ENCODE measurements around the gene TEX38. TPM values are rescaled to one million over a fixed set of nuclear protein-coding genes. Genes with fewer than 3 reads are reported as not detected.
"Not testable (repeated sequence)": the region's sequence is repeated elsewhere in the genome, so short reads cannot be mapped to it uniquely, and the experiment has no call there.

Gene TEX38
- total RNA-seq, 1 experiment from 2014 or later, result 0.17 TPM

DNA sequence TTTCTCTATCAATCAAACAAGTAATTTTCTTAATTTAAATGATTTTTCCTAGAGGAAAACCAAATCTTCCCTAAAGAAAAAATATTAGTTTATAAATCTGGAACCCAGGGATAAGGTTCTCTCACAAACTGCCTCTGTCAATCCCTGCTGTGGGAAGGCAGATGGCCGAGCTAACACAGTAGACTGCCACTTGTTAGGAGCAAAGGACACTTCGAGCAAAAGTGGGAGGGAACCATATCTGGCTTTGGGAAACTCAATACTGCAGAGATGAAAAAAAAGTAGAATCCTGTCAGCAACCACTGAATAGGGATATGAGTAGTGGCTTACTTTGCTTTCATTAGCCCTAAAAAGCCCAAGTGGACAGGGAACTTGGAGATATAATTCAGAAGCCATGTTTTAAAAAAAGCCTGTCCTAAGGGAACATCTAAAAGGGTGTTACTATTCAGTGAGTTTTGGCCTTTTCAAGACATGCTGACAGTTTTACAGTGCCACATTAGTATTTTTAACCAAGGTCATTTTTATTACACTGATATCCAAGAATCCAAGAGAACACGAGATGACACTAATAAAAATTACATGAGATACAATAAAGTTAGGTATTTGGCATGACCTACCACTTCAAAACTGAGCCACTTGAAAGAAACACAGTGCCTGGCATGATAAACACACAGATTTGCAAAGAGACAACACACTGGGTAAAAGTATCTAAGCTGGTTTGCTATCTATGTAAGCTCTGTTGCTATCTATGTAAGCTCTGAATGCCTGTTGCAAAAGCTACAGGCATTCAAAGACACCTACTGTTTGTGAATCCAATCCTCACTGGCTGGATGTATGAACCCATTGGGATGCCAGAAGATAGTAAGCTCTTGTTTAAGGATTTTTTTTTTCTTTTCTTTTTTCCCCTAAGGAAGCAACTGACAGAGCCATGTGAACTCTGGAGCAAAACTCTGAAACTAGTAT is 21.4 kb downstream of the TEX38 start:
- ChIA-PET CTCF (no interaction called here), POLR2A (no interaction called here)
- H3K27ac Mint-ChIP-seq, result no peak overlapping the region
- TF ChIP-seq HMGA2 (CRISPR knock-in tag; IDR thresholded peaks at IDR 0.05) (no peak), USF2 (CRISPR knock-in tag; IDR thresholded peaks at IDR 0.05) (no peak), ATF2 (CRISPR knock-in tag; IDR thresholded peaks at IDR 0.05; ENCODE audit: borderline replicate concordance, low read depth) (no peak), ZNF232 (CRISPR knock-in tag; IDR thresholded peaks at IDR 0.05) (no peak), KAT7 (CRISPR knock-in tag; IDR thresholded peaks at IDR 0.05; ENCODE audit: borderline replicate concordance) (no peak), NR2C2 (CRISPR knock-in tag; IDR thresholded peaks at IDR 0.05) (no peak), GABPB1 (CRISPR knock-in tag; IDR thresholded peaks at IDR 0.05) (no peak), SMAD4 (CRISPR knock-in tag; IDR thresholded peaks at IDR 0.05) (no peak)
- TF ChIP-seq, protein P1, sequence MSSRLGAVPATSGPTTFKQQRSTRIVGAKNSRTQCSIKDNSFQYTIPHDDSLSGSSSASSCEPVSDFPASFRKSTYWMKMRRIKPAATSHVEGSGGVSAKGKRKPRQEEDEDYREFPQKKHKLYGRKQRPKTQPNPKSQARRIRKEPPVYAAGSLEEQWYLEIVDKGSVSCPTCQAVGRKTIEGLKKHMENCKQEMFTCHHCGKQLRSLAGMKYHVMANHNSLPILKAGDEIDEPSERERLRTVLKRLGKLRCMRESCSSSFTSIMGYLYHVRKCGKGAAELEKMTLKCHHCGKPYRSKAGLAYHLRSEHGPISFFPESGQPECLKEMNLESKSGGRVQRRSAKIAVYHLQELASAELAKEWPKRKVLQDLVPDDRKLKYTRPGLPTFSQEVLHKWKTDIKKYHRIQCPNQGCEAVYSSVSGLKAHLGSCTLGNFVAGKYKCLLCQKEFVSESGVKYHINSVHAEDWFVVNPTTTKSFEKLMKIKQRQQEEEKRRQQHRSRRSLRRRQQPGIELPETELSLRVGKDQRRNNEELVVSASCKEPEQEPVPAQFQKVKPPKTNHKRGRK (CRISPR knock-in tag; IDR thresholded peaks at IDR 0.05; ENCODE audit: borderline replicate concordance), result no peak
- TF ChIP-seq, protein P2, sequence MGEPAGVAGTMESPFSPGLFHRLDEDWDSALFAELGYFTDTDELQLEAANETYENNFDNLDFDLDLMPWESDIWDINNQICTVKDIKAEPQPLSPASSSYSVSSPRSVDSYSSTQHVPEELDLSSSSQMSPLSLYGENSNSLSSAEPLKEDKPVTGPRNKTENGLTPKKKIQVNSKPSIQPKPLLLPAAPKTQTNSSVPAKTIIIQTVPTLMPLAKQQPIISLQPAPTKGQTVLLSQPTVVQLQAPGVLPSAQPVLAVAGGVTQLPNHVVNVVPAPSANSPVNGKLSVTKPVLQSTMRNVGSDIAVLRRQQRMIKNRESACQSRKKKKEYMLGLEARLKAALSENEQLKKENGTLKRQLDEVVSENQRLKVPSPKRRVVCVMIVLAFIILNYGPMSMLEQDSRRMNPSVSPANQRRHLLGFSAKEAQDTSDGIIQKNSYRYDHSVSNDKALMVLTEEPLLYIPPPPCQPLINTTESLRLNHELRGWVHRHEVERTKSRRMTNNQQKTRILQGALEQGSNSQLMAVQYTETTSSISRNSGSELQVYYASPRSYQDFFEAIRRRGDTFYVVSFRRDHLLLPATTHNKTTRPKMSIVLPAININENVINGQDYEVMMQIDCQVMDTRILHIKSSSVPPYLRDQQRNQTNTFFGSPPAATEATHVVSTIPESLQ (CRISPR knock-in tag; IDR thresholded peaks at IDR 0.05), result no peak
- no peaks in the 10 kb centered on the region for H3K4me1 Mint-ChIP-seq
- H3K9me3 Mint-ChIP-seq, result no peaks in the 10 kb centered on the region
- DNase-seq (ENCODE audit: low spot score) (no peak), ATAC-seq (no peak)
- H3K36me3 Mint-ChIP-seq, result peaks cover 64% of the 10 kb centered on the region
- H3K4me3 Mint-ChIP-seq, result no peak overlapping the region
- H3K27me3 Mint-ChIP-seq (ENCODE audit: low read depth), result no peaks in the 10 kb centered on the region

DNA sequence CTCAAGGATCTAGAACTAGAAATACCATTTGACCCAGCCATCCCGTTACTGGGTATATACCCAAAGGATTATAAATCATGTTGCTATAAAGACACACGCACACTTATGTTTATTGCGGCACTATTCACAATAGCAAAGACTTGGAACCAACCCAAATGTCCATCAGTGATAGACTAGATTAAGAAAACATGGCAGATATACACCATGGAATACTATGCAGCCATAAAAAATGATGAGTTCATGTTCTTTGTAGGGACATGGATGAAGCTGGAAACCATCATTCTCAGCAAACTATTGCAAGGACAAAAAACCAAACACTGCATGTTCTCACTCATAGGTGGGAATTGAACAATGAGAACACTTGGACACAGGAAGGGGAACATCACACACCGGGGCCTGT is 23.0 kb downstream of the TEX38 start:
- H3K27ac Mint-ChIP-seq; CTCF ChIA-PET; ATAC-seq; DNase-seq (ENCODE audit: low spot score); H3K4me1 Mint-ChIP-seq; H3K4me3 Mint-ChIP-seq; POLR2A ChIA-PET; H3K9me3 Mint-ChIP-seq; H3K27me3 Mint-ChIP-seq (ENCODE audit: low read depth): not testable (repeated sequence)
- H3K36me3 Mint-ChIP-seq, result peaks cover 48% of the 10 kb centered on the region

DNA sequence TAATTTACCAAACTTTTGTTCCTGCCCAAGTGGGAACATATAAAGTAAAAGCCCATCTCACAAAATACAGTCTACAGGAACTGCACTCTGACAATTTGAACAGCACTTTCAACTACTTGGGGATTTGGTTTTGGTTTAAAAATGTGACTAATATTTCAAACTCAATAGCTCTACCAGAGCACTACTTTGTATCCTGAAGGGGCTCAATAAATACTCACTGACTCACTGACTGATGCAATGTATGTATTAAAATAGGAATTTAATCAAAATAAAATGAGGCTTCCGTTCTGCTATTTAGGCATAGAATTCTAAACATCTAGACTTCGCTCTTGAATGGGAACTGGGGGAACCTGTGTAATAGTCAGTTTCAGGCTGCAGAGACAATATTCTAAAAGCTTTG is 25.4 kb downstream of the TEX38 start:
- POLR2A ChIA-PET, result no interaction called here
- ATAC-seq (no peak), DNase-seq (ENCODE audit: low spot score) (no peak)
- Mint-ChIP-seq H3K27me3 (ENCODE audit: low read depth) (no peaks in the 10 kb centered on the region), H3K27ac (no peak overlapping the region), H3K4me3 (no peak overlapping the region), H3K36me3 (peaks cover 28% of the 10 kb centered on the region), H3K4me1 (no peaks in the 10 kb centered on the region), H3K9me3 (no peaks in the 10 kb centered on the region)
- TF ChIP-seq ZNF396 (CRISPR knock-in tag; IDR thresholded peaks at IDR 0.05; ENCODE audit: borderline replicate concordance), result no peak
- CTCF ChIA-PET, result no interaction called here

DNA sequence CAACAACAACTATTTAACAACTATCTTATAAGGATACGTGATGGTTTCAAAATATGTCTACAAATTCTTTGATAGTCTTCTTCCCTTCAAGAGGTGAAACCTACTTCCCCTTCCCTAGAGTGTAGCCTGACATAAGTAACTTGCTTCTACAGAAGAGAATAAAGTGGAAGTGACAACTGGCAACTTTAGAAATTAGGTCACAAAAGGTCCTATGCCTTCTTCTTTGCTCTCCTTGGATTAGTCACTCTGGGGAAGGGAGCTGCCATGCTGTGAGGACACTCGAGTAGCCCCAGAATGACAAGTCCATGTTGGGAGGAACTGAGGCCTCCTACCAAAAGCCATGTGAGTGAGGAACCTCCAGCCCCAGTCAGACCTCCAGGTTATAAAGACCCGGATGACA is 28.0 kb downstream of the TEX38 start:
- no peaks in the 10 kb centered on the region for H3K4me1 Mint-ChIP-seq
- no peak overlapping the region for H3K27ac Mint-ChIP-seq
- H3K9me3 Mint-ChIP-seq, result no peaks in the 10 kb centered on the region
- H3K36me3 Mint-ChIP-seq, result peaks cover 31% of the 10 kb centered on the region
- ATAC-seq (no peak), DNase-seq (ENCODE audit: low spot score) (no peak)
- ChIA-PET POLR2A (no interaction called here), CTCF (no interaction called here)
- no peak overlapping the region for H3K4me3 Mint-ChIP-seq
- no peaks in the 10 kb centered on the region for H3K27me3 Mint-ChIP-seq (ENCODE audit: low read depth)
- no peak for TF ChIP-seq SOX15 (CRISPR knock-in tag; IDR thresholded peaks at IDR 0.05)
- TF ChIP-seq ATF2 (CRISPR knock-in tag; IDR thresholded peaks at IDR 0.05; ENCODE audit: borderline replicate concordance, low read depth), result no peak
- TF ChIP-seq ZNF317 (CRISPR knock-in tag; IDR thresholded peaks at IDR 0.05; ENCODE audit: borderline replicate concordance, low read depth), result no peak
- TF ChIP-seq HMGXB4 (CRISPR knock-in tag; IDR thresholded peaks at IDR 0.05), result no peak
- no peak for TF ChIP-seq CREB1 (CRISPR knock-in tag; IDR thresholded peaks at IDR 0.05)
- no peak for TF ChIP-seq ZNF425 (CRISPR knock-in tag; conservative IDR thresholded peaks at IDR 0.05)

All from WTC11 (cell line).